ENCODE data around the gene FBN2.

The FBN2 gene

GRCh38 chr5:128220841-128221240 lies 317.2 kb downstream of the FBN2 start:
- in situ Hi-C loops (cut with MboI; ENCODE audit: low sequenced_read_pairs, unreplicated experiment): loop anchor here (25.0 kb wide), 1 partner anchor 441 kb away; no protein-coding TSS in a partner anchor
- TF ChIP-seq, protein P1, sequence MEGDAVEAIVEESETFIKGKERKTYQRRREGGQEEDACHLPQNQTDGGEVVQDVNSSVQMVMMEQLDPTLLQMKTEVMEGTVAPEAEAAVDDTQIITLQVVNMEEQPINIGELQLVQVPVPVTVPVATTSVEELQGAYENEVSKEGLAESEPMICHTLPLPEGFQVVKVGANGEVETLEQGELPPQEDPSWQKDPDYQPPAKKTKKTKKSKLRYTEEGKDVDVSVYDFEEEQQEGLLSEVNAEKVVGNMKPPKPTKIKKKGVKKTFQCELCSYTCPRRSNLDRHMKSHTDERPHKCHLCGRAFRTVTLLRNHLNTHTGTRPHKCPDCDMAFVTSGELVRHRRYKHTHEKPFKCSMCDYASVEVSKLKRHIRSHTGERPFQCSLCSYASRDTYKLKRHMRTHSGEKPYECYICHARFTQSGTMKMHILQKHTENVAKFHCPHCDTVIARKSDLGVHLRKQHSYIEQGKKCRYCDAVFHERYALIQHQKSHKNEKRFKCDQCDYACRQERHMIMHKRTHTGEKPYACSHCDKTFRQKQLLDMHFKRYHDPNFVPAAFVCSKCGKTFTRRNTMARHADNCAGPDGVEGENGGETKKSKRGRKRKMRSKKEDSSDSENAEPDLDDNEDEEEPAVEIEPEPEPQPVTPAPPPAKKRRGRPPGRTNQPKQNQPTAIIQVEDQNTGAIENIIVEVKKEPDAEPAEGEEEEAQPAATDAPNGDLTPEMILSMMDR (IDR thresholded peaks at IDR 0.05; ENCODE audit: borderline replicate concordance, control extremely low read depth, extremely low read depth, insufficient read depth, missing control alignments): no peak
- no peak for DNase-seq (ENCODE audit: low spot score)

GRCh38 chr5:128216860-128217531 lies 321.0 kb downstream of the FBN2 start:
- in situ Hi-C loops (cut with MboI; ENCODE audit: low sequenced_read_pairs, unreplicated experiment): loop anchor here (10.0 to 25.0 kb wide), 2 partner anchors 278 to 445 kb away; no protein-coding TSS in a partner anchor
- DNase-seq (ENCODE audit: low spot score): no peak
- TF ChIP-seq, protein P1 (IDR thresholded peaks at IDR 0.05; ENCODE audit: borderline replicate concordance, control extremely low read depth, extremely low read depth, insufficient read depth, missing control alignments): no peak

DNA sequence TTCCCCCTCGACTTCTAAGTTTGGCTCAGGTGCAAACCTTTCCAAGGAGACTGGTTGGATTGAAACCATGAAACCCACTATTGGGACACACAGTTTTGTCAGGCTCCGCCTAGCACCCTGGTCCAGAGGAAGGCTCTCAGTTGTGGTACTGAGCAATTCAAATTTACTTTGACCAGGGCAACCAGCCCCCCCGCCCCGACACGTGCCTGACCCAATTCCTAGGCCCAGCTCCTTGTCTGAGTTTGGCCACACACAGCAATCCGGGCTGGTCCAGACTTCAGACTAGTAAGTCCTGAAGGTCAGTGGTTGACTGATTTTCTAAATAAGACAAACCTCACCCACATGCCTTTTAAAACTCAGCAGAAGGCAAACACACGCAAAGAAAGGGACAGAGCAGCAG lies 321.8 kb downstream of the FBN2 start:
- in situ Hi-C loops (cut with MboI; ENCODE audit: low sequenced_read_pairs, unreplicated experiment): loop anchor here (10.0 to 25.0 kb wide), 2 partner anchors 279 to 446 kb away; no protein-coding TSS in a partner anchor
- TF ChIP-seq, protein P1 (IDR thresholded peaks at IDR 0.05; ENCODE audit: borderline replicate concordance, control extremely low read depth, extremely low read depth, insufficient read depth, missing control alignments): no peak
- DNase-seq (ENCODE audit: low spot score): no peak

DNA sequence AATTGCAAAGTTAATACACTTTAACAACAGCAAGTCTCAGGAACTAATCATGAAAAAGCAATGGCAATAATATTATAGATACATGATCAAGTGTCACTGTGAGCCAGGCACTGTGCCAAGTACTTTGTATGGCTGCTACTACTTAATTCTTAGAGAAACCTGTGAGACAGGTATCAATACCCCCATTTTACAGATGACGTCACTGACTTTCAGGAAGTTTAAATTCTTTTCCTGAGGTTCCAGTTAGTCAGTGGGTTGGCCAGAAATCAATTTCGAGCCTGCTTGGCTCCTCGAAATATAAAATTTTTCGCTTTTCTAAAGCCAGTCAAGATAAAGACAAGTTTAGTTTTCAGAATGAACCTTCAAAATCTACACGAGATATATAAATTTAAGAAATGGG lies 324.2 kb downstream of the FBN2 start:
- TF ChIP-seq, protein P1 (IDR thresholded peaks at IDR 0.05; ENCODE audit: borderline replicate concordance, control extremely low read depth, extremely low read depth, insufficient read depth, missing control alignments): no peak
- in situ Hi-C loops (cut with MboI; ENCODE audit: low sequenced_read_pairs, unreplicated experiment): loop anchor here (10.0 to 25.0 kb wide), 2 partner anchors 281 to 448 kb away; no protein-coding TSS in a partner anchor
- DNase-seq (ENCODE audit: low spot score): no peak

DNA sequence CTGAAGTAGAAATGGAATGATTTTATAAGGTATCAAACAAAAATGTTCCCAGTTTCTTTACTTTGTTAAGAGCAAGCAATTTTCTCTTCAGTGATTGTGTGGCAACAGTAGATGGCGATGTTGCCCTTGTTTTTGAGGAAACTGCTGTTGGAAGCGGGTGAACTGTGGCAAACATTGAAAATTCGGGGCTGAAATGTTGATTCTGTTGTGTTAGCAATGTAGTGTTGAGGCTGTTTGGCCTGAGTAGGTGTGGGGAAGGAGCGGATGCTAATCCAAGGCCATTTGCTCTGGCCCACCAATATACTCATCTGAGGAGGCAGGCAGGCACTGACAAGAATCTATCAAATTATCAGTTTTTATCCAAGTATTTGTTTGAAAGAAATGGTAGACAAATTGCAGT lies 324.7 kb downstream of the FBN2 start:
- TF ChIP-seq, protein P1 (IDR thresholded peaks at IDR 0.05; ENCODE audit: borderline replicate concordance, control extremely low read depth, extremely low read depth, insufficient read depth, missing control alignments): peak; percentile 65
- DNase-seq (ENCODE audit: low spot score): no peak
- in situ Hi-C loops (cut with MboI; ENCODE audit: low sequenced_read_pairs, unreplicated experiment): loop anchor here (10.0 to 25.0 kb wide), 2 partner anchors 281 to 449 kb away; no protein-coding TSS in a partner anchor

GRCh38 chr5:128212191-128212806 lies 325.7 kb downstream of the FBN2 start:
- in situ Hi-C loops (cut with MboI; ENCODE audit: low sequenced_read_pairs, unreplicated experiment): loop anchor here (10.0 to 25.0 kb wide), 2 partner anchors 283 to 450 kb away; no protein-coding TSS in a partner anchor
- TF ChIP-seq, protein P1 (IDR thresholded peaks at IDR 0.05; ENCODE audit: borderline replicate concordance, control extremely low read depth, extremely low read depth, insufficient read depth, missing control alignments): no peak
- no peak for DNase-seq (ENCODE audit: low spot score)
